GM18951 (cell line): ENCODE data around the gene RALBP1.

ENCODE experiments used
- POLR2A ChIP-seq: IDR thresholded peaks from 4 replicates; pipeline ENCODE4 v1.6.1; 2011; ENCODE audit warnings: mild to moderate bottlenecking; ENCODE audit not compliant: insufficient read length, insufficient read depth; ENCODE audit errors: extremely low read depth
- in situ Hi-C: fragments of 300-500 bp; cut with MboI; formaldehyde crosslinking; loops from one replicate; pipeline ENCODE4 v1.12.0; 2022; ENCODE audit warnings: low sequenced_read_pairs, mixed read lengths, inconsistent platforms; ENCODE audit not compliant: unreplicated experiment

RALBP1 gene

GRCh38 chr18:9508446-9509025, 33.2 kb downstream of the RALBP1 start:
- in situ Hi-C loops = no loop called here
- no peak for TF ChIP-seq POLR2A

- in situ Hi-C loops = no loop called here
- no peak for TF ChIP-seq POLR2A
These were observed 38.7 kb downstream of the RALBP1 start for GRCh38 chr18:9513971-9514512.

GRCh38 chr18:9516437-9517064, 41.2 kb downstream of the RALBP1 start:
- TF ChIP-seq POLR2A = no peak
- in situ Hi-C loops = no loop called here

- TF ChIP-seq POLR2A = no peak
- in situ Hi-C loops = no loop called here
These were observed 42.6 kb downstream of the RALBP1 start for GRCh38 chr18:9517869-9518268.

- in situ Hi-C loops = no loop called here
- no peak for TF ChIP-seq POLR2A
These were observed 44.1 kb downstream of the RALBP1 start for GRCh38 chr18:9519399-9519798.

GRCh38 chr18:9520666-9521065, 45.4 kb downstream of the RALBP1 start:
- in situ Hi-C loops = no loop called here
- no peak for TF ChIP-seq POLR2A

GRCh38 chr18:9521770-9522169, 46.5 kb downstream of the RALBP1 start:
- in situ Hi-C loops = no loop called here
- TF ChIP-seq POLR2A = no peak

- TF ChIP-seq POLR2A = no peak
- in situ Hi-C loops = no loop called here
These were observed 47.6 kb downstream of the RALBP1 start for GRCh38 chr18:9522952-9523351.

GRCh38 chr18:9526458-9526857, 51.1 kb downstream of the RALBP1 start:
- in situ Hi-C loops = no loop called here
- no peak for TF ChIP-seq POLR2A

GRCh38 chr18:9530226-9531009, 55.1 kb downstream of the RALBP1 start:
- in situ Hi-C loops = no loop called here
- no peak for TF ChIP-seq POLR2A

GRCh38 chr18:9531791-9532410, 56.6 kb downstream of the RALBP1 start:
- TF ChIP-seq POLR2A = no peak
- in situ Hi-C loops = no loop called here

- in situ Hi-C loops = no loop called here
These were observed 59.5 kb downstream of the RALBP1 start for GRCh38 chr18:9534844-9535243.

GRCh38 chr18:9535430-9535991, 60.2 kb downstream of the RALBP1 start:
- in situ Hi-C loops = no loop called here
- TF ChIP-seq POLR2A = no peak

More at GRCh38 chr18:9534844-9535243, 59.5 kb downstream of the RALBP1 start:
- no peak for TF ChIP-seq POLR2A
